CD4-positive, alpha-beta T cell (primary cell): ENCODE data around the gene CLIC5. TPM values are rescaled to one million over a fixed set of nuclear protein-coding genes. Genes with fewer than 3 reads are reported as not detected.

Experiments
- ATAC-seq: fragments of 200-7000 bp; cut with Tn5 transposase; one replicate; pipeline ENCODE4 v1.10.0; 2022; ENCODE audit warnings: mild to moderate bottlenecking; ENCODE audit not compliant: poor library complexity
- CTCF ChIA-PET: fragments of 350-600 bp; sonication (Branson Sonifier 250); formaldehyde crosslinking; loops from one replicate; lab custom pipeline; 2021; ENCODE audit warnings: antibody characterized with exemption, inconsistent platforms; lab: Charles Lee
- POLR2A ChIA-PET: fragments of 350-600 bp; sonication (Branson Sonifier 250); formaldehyde crosslinking; loops from one replicate; lab custom pipeline; 2021; ENCODE audit warnings: antibody characterized with exemption, inconsistent platforms; lab: Charles Lee
- DNase-seq, 14 experiments: peaks; one replicate each; pipeline ENCODE4 v3.0.0-alpha.2; 2013 to 2020; ENCODE audit warnings: mixed read lengths in 2 of 14
- H3K27ac ChIP-seq, 2 donors: one replicate each; pipeline versions ENCODE4 v1.5.1 to v1.7.0; 2013; ENCODE audit warnings: low read length in 2 of 2, low read depth in 1 of 2, mild to moderate bottlenecking in 1 of 2
- H3K27me3 ChIP-seq, 2 experiments: 1 replicate in 1 of 2; 2 replicates in 1 of 2; pipeline versions ENCODE4 v1.6.1 to v1.7.0; 2013; ENCODE audit warnings: low read length in 2 of 2, control low read depth in 1 of 2, mild to moderate bottlenecking in 1 of 2, moderate library complexity in 1 of 2; ENCODE audit not compliant: insufficient read depth in 2 of 2, control insufficient read depth in 1 of 2
- H3K36me3 ChIP-seq: one replicate; pipeline ENCODE4 v1.6.1; 2013; ENCODE audit warnings: low read length, control low read depth; ENCODE audit not compliant: insufficient read depth
- H3K4me1 ChIP-seq: one replicate; pipeline ENCODE4 v1.6.1; 2013; ENCODE audit warnings: low read length, control low read depth; ENCODE audit not compliant: insufficient read depth
- H3K4me3 ChIP-seq: one replicate; pipeline ENCODE4 v1.5.1; 2013; ENCODE audit warnings: mild to moderate bottlenecking, low read length, moderate library complexity
- H3K9me3 ChIP-seq, 2 experiments: 1 replicate in 1 of 2; 2 replicates in 1 of 2; pipeline versions ENCODE4 v1.6.1 to v1.7.0; 2013; ENCODE audit warnings: low read length in 2 of 2, mild to moderate bottlenecking in 2 of 2, control low read depth in 1 of 2, moderate library complexity in 1 of 2; ENCODE audit not compliant: control insufficient read depth in 1 of 2, insufficient read depth in 1 of 2
- H3K27ac Mint-ChIP-seq: one replicate; pipeline ENCODE4 v1.8.0; 2020; ENCODE audit warnings: mixed read lengths
- H3K27me3 Mint-ChIP-seq: one replicate; pipeline ENCODE4 v1.8.0; 2021; ENCODE audit warnings: mixed read lengths
- H3K36me3 Mint-ChIP-seq: one replicate; pipeline ENCODE4 v1.8.0; 2021; ENCODE audit warnings: low read depth, mixed read lengths
- H3K4me1 Mint-ChIP-seq: one replicate; pipeline ENCODE4 v1.8.0; 2021; ENCODE audit warnings: low read depth, mixed read lengths
- H3K4me3 Mint-ChIP-seq: one replicate; pipeline ENCODE4 v1.8.0; 2020; ENCODE audit warnings: mild to moderate bottlenecking, mixed read lengths
- H3K9me3 Mint-ChIP-seq: one replicate; pipeline ENCODE4 v1.8.0; 2020; ENCODE audit warnings: mixed read lengths
- intact Hi-C, 2 experiments: fragments of 100-400 bp; cut with DNase I in 1 of 2; cut with micrococcal nuclease in 1 of 2; formaldehyde crosslinking; loops; one replicate each; pipeline versions ENCODE4 v1.15.1 to v1.9.0; 2023 to 2025; cut with DNase I, micrococcal nuclease
- total RNA-seq, 174 experiments: library from RNA in 2 of 174; stranded (reverse) in 2 of 174; gene quantifications; one replicate each; pipeline ENCODE4 v1.2.3 and lab custom pipeline; 2021 to 2026
- TF ChIP-seq, protein P1 (sequence below): fragments of 200-600 bp; IDR thresholded peaks from one replicate; pipeline ENCODE4 v1.8.0; 2022; ENCODE audit warnings: antibody characterized with exemption, mild to moderate bottlenecking

CLIC5 gene
- total RNA-seq, 2 experiments from 2014 or later, result 2.5 to 2.8 TPM

DNA sequence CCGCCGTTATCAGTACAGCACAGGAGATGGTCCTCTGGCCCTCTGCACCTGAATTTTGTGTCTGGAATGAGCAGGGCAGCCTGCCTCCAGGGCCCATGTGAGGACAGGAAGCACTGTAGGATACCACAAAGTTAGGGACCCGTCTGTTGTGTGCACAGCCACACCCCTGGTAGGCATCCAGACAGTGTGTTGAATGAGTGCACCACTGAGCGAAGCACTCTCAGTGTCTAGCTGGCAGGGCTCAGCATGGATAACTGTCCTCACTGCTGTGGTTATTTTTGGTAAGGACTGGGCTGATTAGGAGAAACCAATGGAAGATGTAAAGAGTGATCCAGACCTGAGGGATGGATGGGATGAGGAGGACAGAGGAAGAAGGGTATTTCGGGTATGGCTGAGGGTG, 178.7 kb downstream of the CLIC5 start:
- Histone ChIP-seq H3K4me1 (peaks cover 7% of the 10 kb centered on the region), H3K27me3 (no peaks in the 10 kb centered on the region), H3K4me3 (no peak overlapping the region), H3K27ac (no peak overlapping the region), H3K36me3 (no peaks in the 10 kb centered on the region), H3K9me3 (no peaks in the 10 kb centered on the region)
- H3K9me3 Mint-ChIP-seq, result no peaks in the 10 kb centered on the region
- no peak overlapping the region for H3K4me3 Mint-ChIP-seq
- H3K36me3 Mint-ChIP-seq, result no peaks in the 10 kb centered on the region
- ChIA-PET CTCF (interaction anchor here (1.0 kb wide), 1 partner anchor 16 kb away, joined by 3 read pairs; no protein-coding TSS in a partner anchor), POLR2A (no interaction called here)
- intact Hi-C loops, result no loop called here
- ATAC-seq (no peak), DNase-seq (no peak)
- TF ChIP-seq, protein P1, sequence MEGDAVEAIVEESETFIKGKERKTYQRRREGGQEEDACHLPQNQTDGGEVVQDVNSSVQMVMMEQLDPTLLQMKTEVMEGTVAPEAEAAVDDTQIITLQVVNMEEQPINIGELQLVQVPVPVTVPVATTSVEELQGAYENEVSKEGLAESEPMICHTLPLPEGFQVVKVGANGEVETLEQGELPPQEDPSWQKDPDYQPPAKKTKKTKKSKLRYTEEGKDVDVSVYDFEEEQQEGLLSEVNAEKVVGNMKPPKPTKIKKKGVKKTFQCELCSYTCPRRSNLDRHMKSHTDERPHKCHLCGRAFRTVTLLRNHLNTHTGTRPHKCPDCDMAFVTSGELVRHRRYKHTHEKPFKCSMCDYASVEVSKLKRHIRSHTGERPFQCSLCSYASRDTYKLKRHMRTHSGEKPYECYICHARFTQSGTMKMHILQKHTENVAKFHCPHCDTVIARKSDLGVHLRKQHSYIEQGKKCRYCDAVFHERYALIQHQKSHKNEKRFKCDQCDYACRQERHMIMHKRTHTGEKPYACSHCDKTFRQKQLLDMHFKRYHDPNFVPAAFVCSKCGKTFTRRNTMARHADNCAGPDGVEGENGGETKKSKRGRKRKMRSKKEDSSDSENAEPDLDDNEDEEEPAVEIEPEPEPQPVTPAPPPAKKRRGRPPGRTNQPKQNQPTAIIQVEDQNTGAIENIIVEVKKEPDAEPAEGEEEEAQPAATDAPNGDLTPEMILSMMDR, result no peak
- peaks cover 21% of the 10 kb centered on the region for H3K4me1 Mint-ChIP-seq
- H3K27ac Mint-ChIP-seq, result no peak overlapping the region
- no peaks in the 10 kb centered on the region for H3K27me3 Mint-ChIP-seq

- no peaks in the 10 kb centered on the region for H3K27me3 ChIP-seq
- H3K36me3 Mint-ChIP-seq, result no peaks in the 10 kb centered on the region
- CTCF ChIA-PET, result no interaction called here
- no peak overlapping the region for H3K4me3 Mint-ChIP-seq
- no peaks in the 10 kb centered on the region for H3K36me3 ChIP-seq
- peaks cover 23% of the 10 kb centered on the region for H3K4me1 Mint-ChIP-seq
- no peak for ATAC-seq
- no peak overlapping the region for H3K27ac Mint-ChIP-seq
- no peaks in the 10 kb centered on the region for H3K27me3 Mint-ChIP-seq
- H3K4me1 ChIP-seq, result peaks cover 8% of the 10 kb centered on the region
- intact Hi-C loops, result no loop called here
- TF ChIP-seq, protein P1, result no peak
- no peaks in the 10 kb centered on the region for H3K9me3 Mint-ChIP-seq
- H3K27ac ChIP-seq, result no peak overlapping the region
- no peak for DNase-seq
- POLR2A ChIA-PET, result no interaction called here
- H3K9me3 ChIP-seq, result no peaks in the 10 kb centered on the region
- no peak overlapping the region for H3K4me3 ChIP-seq
These were observed 179.2 kb downstream of the CLIC5 start for GRCh38 chr6:45836438-45836824.

DNA sequence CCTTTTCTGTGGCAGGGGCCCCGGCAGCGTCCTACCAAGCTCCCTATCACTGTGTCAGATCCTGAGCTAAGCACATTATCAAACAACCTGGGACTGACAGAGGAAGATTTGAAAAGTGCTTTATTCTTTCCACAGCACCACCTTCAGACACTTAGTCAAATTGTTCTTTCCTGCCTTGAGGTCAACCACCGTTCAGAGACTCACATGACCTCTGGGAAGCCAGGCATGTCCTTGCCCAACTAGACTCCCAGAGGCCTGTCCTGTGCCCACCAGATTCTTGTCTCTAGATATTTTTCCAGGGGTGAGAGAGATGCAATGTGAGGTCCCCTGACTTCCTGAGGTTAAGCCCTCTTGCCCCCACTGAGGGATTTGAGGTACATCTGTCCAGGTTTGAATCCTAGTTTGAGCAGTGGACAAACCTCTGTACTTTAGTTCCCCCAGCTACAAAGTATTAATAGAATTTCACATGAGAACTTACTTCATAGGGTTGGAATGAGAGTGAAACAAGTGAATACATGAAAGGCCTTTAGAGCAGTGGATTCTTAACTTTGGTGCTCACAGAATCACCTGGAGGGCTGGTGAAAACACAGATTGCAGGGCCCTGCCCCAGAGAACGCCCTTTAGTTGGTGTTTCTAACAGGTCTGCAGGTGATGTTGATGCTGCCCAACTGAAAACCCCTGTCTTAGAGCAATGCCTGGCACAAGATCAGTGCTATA, 179.8 kb downstream of the CLIC5 start:
- intact Hi-C loops, result no loop called here
- H3K36me3 Mint-ChIP-seq, result no peaks in the 10 kb centered on the region
- Histone ChIP-seq H3K4me1 (peaks cover 13% of the 10 kb centered on the region), H3K27ac (no peak overlapping the region), H3K9me3 (no peaks in the 10 kb centered on the region), H3K27me3 (no peaks in the 10 kb centered on the region), H3K4me3 (no peak overlapping the region), H3K36me3 (no peaks in the 10 kb centered on the region)
- no peak for ATAC-seq
- H3K4me3 Mint-ChIP-seq, result no peak overlapping the region
- POLR2A ChIA-PET, result no interaction called here
- peaks cover 28% of the 10 kb centered on the region for H3K4me1 Mint-ChIP-seq
- no peak for DNase-seq
- no peaks in the 10 kb centered on the region for H3K27me3 Mint-ChIP-seq
- no peaks in the 10 kb centered on the region for H3K9me3 Mint-ChIP-seq
- TF ChIP-seq, protein P1, result no peak
- H3K27ac Mint-ChIP-seq, result no peak overlapping the region
- CTCF ChIA-PET, result no interaction called here
